Measurements from ENCODE around the gene APLP2.
"Not testable (repeated sequence)": the region's sequence is repeated elsewhere in the genome, so short reads cannot be mapped to it uniquely, and the experiment has no call there.

The APLP2 gene

GRCh38 chr11:130166457-130166784 is 96.7 kb downstream of the APLP2 start:
- in situ Hi-C loops (cut with MboI; ENCODE audit: low pct_unique_long_range_greater_than_20kb, low sequenced_read_pairs, unreplicated experiment), result no loop called here
- no peak for DNase-seq (ENCODE audit: low spot score)
- TF ChIP-seq, protein P1, sequence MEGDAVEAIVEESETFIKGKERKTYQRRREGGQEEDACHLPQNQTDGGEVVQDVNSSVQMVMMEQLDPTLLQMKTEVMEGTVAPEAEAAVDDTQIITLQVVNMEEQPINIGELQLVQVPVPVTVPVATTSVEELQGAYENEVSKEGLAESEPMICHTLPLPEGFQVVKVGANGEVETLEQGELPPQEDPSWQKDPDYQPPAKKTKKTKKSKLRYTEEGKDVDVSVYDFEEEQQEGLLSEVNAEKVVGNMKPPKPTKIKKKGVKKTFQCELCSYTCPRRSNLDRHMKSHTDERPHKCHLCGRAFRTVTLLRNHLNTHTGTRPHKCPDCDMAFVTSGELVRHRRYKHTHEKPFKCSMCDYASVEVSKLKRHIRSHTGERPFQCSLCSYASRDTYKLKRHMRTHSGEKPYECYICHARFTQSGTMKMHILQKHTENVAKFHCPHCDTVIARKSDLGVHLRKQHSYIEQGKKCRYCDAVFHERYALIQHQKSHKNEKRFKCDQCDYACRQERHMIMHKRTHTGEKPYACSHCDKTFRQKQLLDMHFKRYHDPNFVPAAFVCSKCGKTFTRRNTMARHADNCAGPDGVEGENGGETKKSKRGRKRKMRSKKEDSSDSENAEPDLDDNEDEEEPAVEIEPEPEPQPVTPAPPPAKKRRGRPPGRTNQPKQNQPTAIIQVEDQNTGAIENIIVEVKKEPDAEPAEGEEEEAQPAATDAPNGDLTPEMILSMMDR (IDR thresholded peaks at IDR 0.05; ENCODE audit: extremely low read depth, insufficient read depth, missing control alignments), result no peak

- TF ChIP-seq, protein P1 (IDR thresholded peaks at IDR 0.05; ENCODE audit: extremely low read depth, insufficient read depth, missing control alignments), result no peak
- no peak for DNase-seq (ENCODE audit: low spot score)
- in situ Hi-C loops (cut with MboI; ENCODE audit: low pct_unique_long_range_greater_than_20kb, low sequenced_read_pairs, unreplicated experiment), result no loop called here
Measured at GRCh38 chr11:130167146-130167545, 97.5 kb downstream of the APLP2 start.

GRCh38 chr11:130168105-130168504 is 98.4 kb downstream of the APLP2 start:
- TF ChIP-seq, protein P1 (IDR thresholded peaks at IDR 0.05; ENCODE audit: extremely low read depth, insufficient read depth, missing control alignments), result no peak
- DNase-seq (ENCODE audit: low spot score), result no peak
- in situ Hi-C loops (cut with MboI; ENCODE audit: low pct_unique_long_range_greater_than_20kb, low sequenced_read_pairs, unreplicated experiment), result no loop called here

GRCh38 chr11:130170345-130170744 is 100.7 kb downstream of the APLP2 start:
- TF ChIP-seq, protein P1 (IDR thresholded peaks at IDR 0.05; ENCODE audit: extremely low read depth, insufficient read depth, missing control alignments), result no peak
- in situ Hi-C loops (cut with MboI; ENCODE audit: low pct_unique_long_range_greater_than_20kb, low sequenced_read_pairs, unreplicated experiment), result no loop called here

DNA sequence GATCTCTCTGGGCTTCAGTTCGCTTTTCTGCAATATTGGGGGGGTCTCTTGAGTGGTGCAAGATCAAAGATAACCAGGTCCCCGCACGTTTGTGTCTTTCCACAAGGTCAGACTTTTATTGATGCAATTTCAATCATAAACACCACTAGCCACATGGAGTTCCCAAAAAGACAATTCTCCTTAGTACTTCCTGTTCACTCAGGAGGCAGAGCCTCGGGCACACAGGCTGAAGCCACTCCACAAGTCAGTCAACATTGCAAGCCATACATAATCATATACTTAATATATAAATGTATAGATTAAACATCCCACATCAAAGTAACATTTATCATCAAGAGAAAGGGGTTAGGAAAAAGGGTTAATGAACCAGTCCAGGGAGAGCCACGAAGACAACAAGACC is 101.8 kb downstream of the APLP2 start:
- in situ Hi-C loops (cut with MboI; ENCODE audit: low pct_unique_long_range_greater_than_20kb, low sequenced_read_pairs, unreplicated experiment), result no loop called here
- TF ChIP-seq, protein P1 (IDR thresholded peaks at IDR 0.05; ENCODE audit: extremely low read depth, insufficient read depth, missing control alignments), result no peak
- no peak for DNase-seq (ENCODE audit: low spot score)

More at GRCh38 chr11:130170345-130170744, 100.7 kb downstream of the APLP2 start:
- no peak for DNase-seq (ENCODE audit: low spot score)

- in situ Hi-C loops (cut with MboI; ENCODE audit: low pct_unique_long_range_greater_than_20kb, low sequenced_read_pairs, unreplicated experiment); DNase-seq (ENCODE audit: low spot score): not testable (repeated sequence)
Measured at GRCh38 chr11:130172001-130172400, 102.3 kb downstream of the APLP2 start.

GRCh38 chr11:130174642-130175041 is 104.9 kb downstream of the APLP2 start:
- DNase-seq (ENCODE audit: low spot score), result no peak
- in situ Hi-C loops (cut with MboI; ENCODE audit: low pct_unique_long_range_greater_than_20kb, low sequenced_read_pairs, unreplicated experiment), result no loop called here
- TF ChIP-seq, protein P1 (IDR thresholded peaks at IDR 0.05; ENCODE audit: extremely low read depth, insufficient read depth, missing control alignments), result no peak

Data from GM13977 (cell line).